GM12872 (cell line): Measurements from ENCODE around the gene AGO3.

Source experiments
- CTCF ChIP-seq: IDR thresholded peaks from 3 replicates; pipeline ENCODE4 v1.5.1; 2011; ENCODE audit warnings: low read depth, mild to moderate bottlenecking, low read length, moderate library complexity; ENCODE audit not compliant: insufficient read depth

Gene AGO3

GRCh38 chr1:36091141-36091540 lies 160.2 kb downstream of the AGO3 start:
- no peak for TF ChIP-seq CTCF

GRCh38 chr1:36091698-36092097 lies 160.8 kb downstream of the AGO3 start:
- TF ChIP-seq CTCF = no peak

GRCh38 chr1:36092166-36092797 lies 161.4 kb downstream of the AGO3 start:
- no peak for TF ChIP-seq CTCF

DNA sequence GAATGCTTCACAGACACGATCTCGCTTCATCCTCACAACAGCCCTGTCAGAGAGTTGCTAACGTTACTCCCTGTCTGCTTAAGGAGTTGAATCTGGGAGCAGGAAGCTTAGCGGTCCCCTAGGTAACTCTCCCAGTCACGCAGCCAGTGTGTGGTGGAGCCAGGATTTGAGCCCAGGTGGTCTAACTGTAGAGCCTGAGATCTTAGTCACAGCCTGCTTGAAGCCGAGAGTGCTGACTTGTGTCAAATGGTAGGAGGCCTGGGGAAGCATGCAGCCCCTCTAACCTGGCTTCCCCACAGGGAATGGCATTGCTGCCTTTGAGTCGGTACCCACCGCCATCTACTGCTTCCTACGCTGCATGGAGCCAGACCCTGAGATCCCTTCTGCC lies 161.9 kb downstream of the AGO3 start:
- no peak for TF ChIP-seq CTCF

- no peak for TF ChIP-seq CTCF
Measured at GRCh38 chr1:36093226-36093625, 162.3 kb downstream of the AGO3 start.

GRCh38 chr1:36093929-36094328 lies 163.0 kb downstream of the AGO3 start:
- TF ChIP-seq CTCF = no peak

- no peak for TF ChIP-seq CTCF
Measured at GRCh38 chr1:36094621-36095061, 163.7 kb downstream of the AGO3 start.
